HepG2 (cell line): ENCODE data around the gene UEVLD. TPM values are rescaled to one million over a fixed set of nuclear protein-coding genes. Genes with fewer than 3 reads are reported as not detected.
A peak's percentile ranks its signal among the peaks of the same experiment; 100 is the strongest.

Experiments used
- ARID5B ChIP-seq: IDR thresholded peaks from 2 replicates; pipeline ENCODE4 v1.4.0; 2020; ENCODE audit warnings: mild to moderate bottlenecking, missing genetic modification reagents
- CREM ChIP-seq, 2 experiments: sonication (generic) in 1 of 2; formaldehyde crosslinking in 1 of 2; IDR thresholded peaks; 2 replicates each; pipeline versions ENCODE4 v1.4.0 to v1.6.1; 2016 to 2020; ENCODE audit warnings: antibody characterized with exemption in 1 of 2, mild to moderate bottlenecking in 1 of 2, missing genetic modification reagents in 1 of 2
- GABPA ChIP-seq, 2 experiments: IDR thresholded peaks; 2 replicates each; pipeline ENCODE4 v1.6.1; 2011 to 2016; ENCODE audit warnings: low read depth in 2 of 2, low read length in 1 of 2, missing biosample characterization in 1 of 2, missing genetic modification characterization in 1 of 2
- HNRNPH1 ChIP-seq: fragments of 200-400 bp; formaldehyde crosslinking; optimal IDR thresholded peaks from 2 replicates; pipeline ENCODE3; 2017; ENCODE audit warnings: mild to moderate bottlenecking, low read depth, low read length
- HOXA5 ChIP-seq: sonication (generic); formaldehyde crosslinking; IDR thresholded peaks from 2 replicates; pipeline ENCODE4 v1.4.0; 2020; ENCODE audit warnings: missing genetic modification reagents
- KDM5B ChIP-seq: sonication (generic); formaldehyde crosslinking; IDR thresholded peaks from 2 replicates; pipeline ENCODE4 v1.4.0; 2020; ENCODE audit warnings: missing genetic modification reagents, mild to moderate bottlenecking, borderline replicate concordance
- POLR2A ChIP-seq, 2 experiments: IDR thresholded peaks; 2 replicates each; pipeline ENCODE4 v1.6.1; 2011; ENCODE audit warnings: low read depth in 2 of 2, low read length in 2 of 2, mild to moderate bottlenecking in 1 of 2, moderate library complexity in 1 of 2; ENCODE audit not compliant: insufficient read depth in 1 of 2
- RNF2 ChIP-seq: fragments of 450-650 bp; conservative IDR thresholded peaks from 2 replicates; pipeline ENCODE4 v1.6.1; 2016; ENCODE audit warnings: low read depth
- SATB2 ChIP-seq: sonication (generic); formaldehyde crosslinking; IDR thresholded peaks from 2 replicates; pipeline ENCODE4 v1.5.0; 2020; ENCODE audit warnings: missing genetic modification reagents
- SMARCE1 ChIP-seq: fragments of 450-650 bp; IDR thresholded peaks from 2 replicates; pipeline ENCODE4 v1.6.1; 2017; ENCODE audit warnings: borderline replicate concordance
- STAT5B ChIP-seq: sonication (generic); formaldehyde crosslinking; IDR thresholded peaks from 2 replicates; pipeline ENCODE4 v1.4.0; 2020; ENCODE audit warnings: missing genetic modification reagents
- ZBTB26 ChIP-seq: IDR thresholded peaks from 2 replicates; pipeline ENCODE4 v1.6.1; 2016; ENCODE audit warnings: missing compliant biosample characterization, missing genetic modification reagents, borderline replicate concordance
- ZFP36 ChIP-seq: fragments of 150-350 bp; IDR thresholded peaks from 2 replicates; pipeline ENCODE4 v1.6.1; 2018; ENCODE audit warnings: borderline replicate concordance, low read length, low read depth; ENCODE audit not compliant: partially characterized antibody
- ZNF317 ChIP-seq: sonication (generic); formaldehyde crosslinking; IDR thresholded peaks from 2 replicates; pipeline ENCODE4 v1.5.0; 2020; ENCODE audit warnings: mild to moderate bottlenecking, missing genetic modification reagents
- ZNF687 ChIP-seq: sonication (generic); formaldehyde crosslinking; IDR thresholded peaks from 2 replicates; pipeline ENCODE4 v1.5.1; 2020; ENCODE audit warnings: mild to moderate bottlenecking, missing genetic modification reagents, moderate library complexity
- ZNF749 ChIP-seq: sonication (generic); formaldehyde crosslinking; IDR thresholded peaks from 2 replicates; pipeline ENCODE4 v1.8.0; 2022; ENCODE audit warnings: mild to moderate bottlenecking, missing genetic modification reagents, moderate library complexity, borderline replicate concordance
- polyA plus RNA-seq, 8 experiments: library from polyadenylated mRNA; depleted of rRNA in 3 of 8; stranded (reverse) in 7 of 8; unstranded in 1 of 8; fragments of >200 nt; fragmentation: Illumina TruSeq in 4 of 8; extraction: Trizol in 4 of 8; gene quantifications; 2 replicates each; pipeline versions ENCODE4 v1.2.1 to v1.2.3, GENCODE V29; 2011 to 2016; ENCODE audit warnings: low read depth in 4 of 8, missing spikeins in 1 of 8, mixed read lengths in 1 of 8; ENCODE audit not compliant: insufficient read depth in 1 of 8
- total RNA-seq, 5 experiments: library from RNA; depleted of rRNA; stranded (reverse); fragments of >200 nt; fragmentation: Illumina TruSeq; extraction: Trizol; gene quantifications; 2 replicates each; pipeline ENCODE4 v1.2.3, GENCODE V29; 2016; ENCODE audit warnings: low read depth in 1 of 5

The UEVLD gene
- total and polyA plus RNA-seq, 2 of the 13 experiments (the other 11 are each of a cell fraction or from before 2014, with no cell fraction given) = 5.7 to 13.7 TPM

GRCh38 chr11:18588297-18589252 lies at the start of gene UEVLD (continued):
- TF ChIP-seq HOXA5 = peak; percentile 87; the same call in 1 of the 2 replicates
- TF ChIP-seq SATB2 (CRISPR knock-in tag) = 0 out of 2 replicates have a peak, but pooled peaks have one; percentile 89
- peak; percentile 58 for TF ChIP-seq GABPA (IDR thresholded peaks at IDR 0.05; ENCODE audit: low read depth, low read length)
- peak; percentile 83 for TF ChIP-seq GABPA (CRISPR knock-in tag; IDR thresholded peaks at IDR 0.05; ENCODE audit: low read depth)
- peak; percentile 75; the same call in 1 of the 2 replicates for TF ChIP-seq KDM5B (CRISPR knock-in tag)
- peak; percentile 64 for TF ChIP-seq CREM (IDR thresholded peaks at IDR 0.05)
- TF ChIP-seq CREM (CRISPR knock-in tag; IDR thresholded peaks at IDR 0.05) = no peak
- peak; percentile 81 to 92 for TF ChIP-seq POLR2A (IDR thresholded peaks at IDR 0.05; ENCODE audit: insufficient read depth in 1 of 2, low read depth in 2 of 2, low read length in 2 of 2)
- no peak; the same call in 1 of the 2 replicates for TF ChIP-seq STAT5B
- TF ChIP-seq ZBTB26 (CRISPR knock-in tag) = peak; percentile 55; the same call in 1 of the 2 replicates
- TF ChIP-seq ZFP36 = no peak
- no peak for TF ChIP-seq RNF2
- peak; percentile 92 for TF ChIP-seq ZNF687 (CRISPR knock-in tag)
- TF ChIP-seq ZNF749 (CRISPR knock-in tag) = 0 out of 2 replicates have a peak, but pooled peaks have one; percentile 81
- no peak for TF ChIP-seq HNRNPH1
- TF ChIP-seq ARID5B (CRISPR knock-in tag) = peak; percentile 73; the same call in 1 of the 2 replicates
- 0 out of 2 replicates have a peak, but pooled peaks have one; percentile 75 for TF ChIP-seq ZNF317 (CRISPR knock-in tag)
- no peak for TF ChIP-seq SMARCE1
